ENCODE data around the gene USP54.

GRCh38 chr10:73559590-73559989 is 31.6 kb downstream of the USP54 start:
- TF ChIP-seq OSR2 (tag by site-specific recombination; IDR thresholded peaks at IDR 0.05) (no peak), ZNF549 (tag by site-specific recombination; IDR thresholded peaks at IDR 0.05) (no peak), GLIS2 (tag by site-specific recombination; IDR thresholded peaks at IDR 0.05) (no peak), PRDM10 (tag by site-specific recombination; IDR thresholded peaks at IDR 0.05) (no peak), ZBTB44 (tag by site-specific recombination; IDR thresholded peaks at IDR 0.05) (no peak), ZNF274 (IDR thresholded peaks at IDR 0.05; ENCODE audit: low read length) (no peak), ZNF274 (tag by site-specific recombination; IDR thresholded peaks at IDR 0.05; ENCODE audit: borderline replicate concordance) (no peak), REST (tag by site-specific recombination; IDR thresholded peaks at IDR 0.05) (no peak), ZNF777 (tag by site-specific recombination; IDR thresholded peaks at IDR 0.05; ENCODE audit: borderline replicate concordance) (no peak), ZSCAN4 (tag by site-specific recombination; IDR thresholded peaks at IDR 0.05) (no peak), ZNF548 (tag by site-specific recombination; IDR thresholded peaks at IDR 0.05) (no peak), ZBTB11 (tag by site-specific recombination; conservative IDR thresholded peaks at IDR 0.05; ENCODE audit: low read depth) (no peak), BCL11A (tag by site-specific recombination; IDR thresholded peaks at IDR 0.05; ENCODE audit: low read depth) (no peak)
- TF ChIP-seq, protein P1, sequence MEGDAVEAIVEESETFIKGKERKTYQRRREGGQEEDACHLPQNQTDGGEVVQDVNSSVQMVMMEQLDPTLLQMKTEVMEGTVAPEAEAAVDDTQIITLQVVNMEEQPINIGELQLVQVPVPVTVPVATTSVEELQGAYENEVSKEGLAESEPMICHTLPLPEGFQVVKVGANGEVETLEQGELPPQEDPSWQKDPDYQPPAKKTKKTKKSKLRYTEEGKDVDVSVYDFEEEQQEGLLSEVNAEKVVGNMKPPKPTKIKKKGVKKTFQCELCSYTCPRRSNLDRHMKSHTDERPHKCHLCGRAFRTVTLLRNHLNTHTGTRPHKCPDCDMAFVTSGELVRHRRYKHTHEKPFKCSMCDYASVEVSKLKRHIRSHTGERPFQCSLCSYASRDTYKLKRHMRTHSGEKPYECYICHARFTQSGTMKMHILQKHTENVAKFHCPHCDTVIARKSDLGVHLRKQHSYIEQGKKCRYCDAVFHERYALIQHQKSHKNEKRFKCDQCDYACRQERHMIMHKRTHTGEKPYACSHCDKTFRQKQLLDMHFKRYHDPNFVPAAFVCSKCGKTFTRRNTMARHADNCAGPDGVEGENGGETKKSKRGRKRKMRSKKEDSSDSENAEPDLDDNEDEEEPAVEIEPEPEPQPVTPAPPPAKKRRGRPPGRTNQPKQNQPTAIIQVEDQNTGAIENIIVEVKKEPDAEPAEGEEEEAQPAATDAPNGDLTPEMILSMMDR (tag by site-specific recombination; IDR thresholded peaks at IDR 0.05) = no peak
- TF ChIP-seq, protein P2, sequence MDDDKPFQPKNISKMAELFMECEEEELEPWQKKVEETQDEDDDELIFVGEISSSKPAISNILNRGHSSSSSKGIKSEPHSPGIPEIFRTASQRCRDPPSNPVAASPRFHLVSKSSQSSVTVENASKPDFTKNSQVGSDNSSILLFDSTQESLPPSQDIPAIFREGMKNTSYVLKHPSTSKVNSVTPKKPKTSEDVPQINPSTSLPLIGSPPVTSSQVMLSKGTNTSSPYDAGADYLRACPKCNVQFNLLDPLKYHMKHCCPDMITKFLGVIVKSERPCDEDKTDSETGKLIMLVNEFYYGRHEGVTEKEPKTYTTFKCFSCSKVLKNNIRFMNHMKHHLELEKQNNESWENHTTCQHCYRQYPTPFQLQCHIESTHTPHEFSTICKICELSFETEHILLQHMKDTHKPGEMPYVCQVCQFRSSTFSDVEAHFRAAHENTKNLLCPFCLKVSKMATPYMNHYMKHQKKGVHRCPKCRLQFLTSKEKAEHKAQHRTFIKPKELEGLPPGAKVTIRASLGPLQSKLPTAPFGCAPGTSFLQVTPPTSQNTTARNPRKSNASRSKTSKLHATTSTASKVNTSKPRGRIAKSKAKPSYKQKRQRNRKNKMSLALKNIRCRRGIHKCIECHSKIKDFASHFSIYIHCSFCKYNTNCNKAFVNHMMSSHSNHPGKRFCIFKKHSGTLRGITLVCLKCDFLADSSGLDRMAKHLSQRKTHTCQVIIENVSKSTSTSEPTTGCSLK (tag by site-specific recombination; IDR thresholded peaks at IDR 0.05) = no peak

Measured in HEK293 (cell line).